HG02623 (cell line): ENCODE measurements around the gene RPS8.
"Not testable (repeated sequence)": the region's sequence is repeated elsewhere in the genome, so short reads cannot be mapped to it uniquely, and the experiment has no call there.

Experiments used
- ATAC-seq: cut with Tn5 transposase; IDR thresholded peaks from one replicate; pipeline ENCODE4 v1.9.1; 2021; ENCODE audit warnings: moderate library complexity; ENCODE audit not compliant: unreplicated experiment

Gene RPS8

DNA sequence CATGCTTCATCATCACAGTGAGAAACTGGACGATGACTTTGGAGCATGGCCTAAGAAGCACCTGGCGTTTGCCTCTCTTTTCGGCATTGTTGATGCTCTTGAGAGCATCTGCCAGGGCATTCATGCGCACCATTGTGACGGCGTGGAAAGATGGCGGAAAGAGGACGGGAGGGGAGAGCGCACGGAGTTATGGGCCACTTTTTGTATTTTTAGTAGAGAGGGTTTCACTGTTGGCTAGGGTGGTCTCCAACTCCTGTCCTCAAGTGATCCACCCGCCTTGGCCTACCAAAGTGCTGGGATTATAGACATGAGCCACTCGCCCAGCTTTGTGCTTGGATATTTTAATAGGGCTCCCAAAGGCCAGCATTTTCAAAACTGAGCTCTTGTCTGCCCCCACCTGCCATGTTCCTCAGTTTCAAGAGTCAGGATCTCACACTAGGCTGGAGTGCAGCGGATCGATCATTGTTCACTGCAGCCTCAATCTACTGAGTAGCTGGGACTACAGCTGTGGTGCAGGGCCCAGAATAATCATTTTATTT, 5.3 kb downstream of the RPS8 start:
- no peak for ATAC-seq

DNA sequence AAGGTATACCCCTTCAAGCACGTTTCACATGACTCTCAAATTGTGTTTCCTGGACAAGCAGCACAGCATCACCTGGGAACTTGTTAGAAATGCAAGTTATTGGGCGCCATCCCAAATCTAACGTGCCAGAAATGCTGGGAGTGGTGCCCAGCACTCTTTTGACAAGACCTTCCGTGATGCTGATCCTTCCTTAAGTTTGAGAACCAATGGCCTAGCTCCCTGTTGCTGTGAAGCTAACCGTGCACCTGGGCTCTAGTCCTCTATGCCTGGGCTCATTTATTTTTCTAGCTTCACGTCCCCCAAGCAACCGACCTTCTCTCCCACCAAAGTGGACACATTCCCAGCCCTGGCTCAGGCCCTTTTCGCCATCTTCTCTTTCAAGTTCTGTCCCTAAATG, 8.4 kb downstream of the RPS8 start:
- no peak for ATAC-seq

DNA sequence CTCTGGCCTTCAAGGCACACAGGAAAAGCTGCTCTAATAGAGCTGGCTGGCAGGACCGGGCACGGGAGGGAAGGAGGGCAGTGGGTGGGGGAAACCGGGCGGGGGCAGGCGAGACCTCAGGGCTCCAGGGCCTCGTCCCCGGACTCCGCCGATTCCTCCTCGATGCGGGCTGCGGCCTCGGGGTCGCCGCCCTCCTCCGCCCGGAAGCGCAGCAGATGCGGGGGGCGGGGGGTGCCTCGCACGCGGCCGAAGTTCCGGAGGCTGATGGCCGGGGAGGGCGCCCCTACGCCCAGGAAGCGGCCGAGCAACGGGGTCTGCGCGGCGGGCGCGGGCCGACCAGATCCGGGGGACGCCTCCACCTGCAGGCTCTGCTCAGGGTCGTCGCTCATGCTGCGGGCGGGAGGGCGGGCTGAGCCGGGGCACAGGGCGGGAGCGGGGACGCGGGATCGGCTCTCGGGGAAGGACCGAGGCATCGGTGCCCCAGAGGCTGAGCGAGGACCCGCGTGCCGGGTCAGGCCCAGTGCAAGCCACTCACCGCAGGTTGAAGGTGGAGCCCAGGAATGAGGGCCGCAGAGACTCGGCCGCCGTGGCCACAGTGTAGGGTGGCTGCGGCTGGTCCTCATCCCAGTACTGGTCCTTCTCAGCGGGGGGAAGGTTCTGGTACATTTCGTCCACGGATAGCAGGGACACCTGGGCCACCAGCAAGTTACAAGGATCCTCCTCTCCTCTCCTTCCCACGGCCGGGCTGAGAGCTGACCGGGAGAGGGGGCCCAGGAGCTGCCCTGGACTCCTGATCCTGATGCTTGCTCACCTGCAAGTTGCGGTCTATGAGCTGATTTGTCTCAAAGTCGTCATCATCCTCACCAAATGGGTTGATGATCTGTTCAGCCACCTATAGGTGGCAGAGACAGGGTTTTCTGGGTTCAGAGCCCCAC, 9.0 kb downstream of the RPS8 start:
- no peak for ATAC-seq

DNA sequence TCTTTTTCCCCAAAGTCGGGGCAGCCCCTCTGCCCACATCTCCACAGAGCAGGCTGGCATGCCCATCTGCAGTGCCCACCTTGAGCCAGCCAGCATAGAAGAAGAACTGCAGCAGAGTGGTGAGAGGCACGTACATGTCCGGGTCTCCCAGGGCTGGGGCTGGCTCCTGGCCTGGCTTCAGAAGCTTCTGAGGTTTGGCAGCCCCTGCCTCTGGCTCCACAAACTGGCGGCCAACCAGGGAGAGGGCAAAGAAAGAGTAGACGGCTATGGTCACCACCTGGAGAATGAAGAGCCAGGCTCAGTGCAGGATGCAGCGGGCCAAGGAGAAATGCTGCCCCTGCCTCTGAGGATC, 9.7 kb downstream of the RPS8 start:
- no peak for ATAC-seq

DNA sequence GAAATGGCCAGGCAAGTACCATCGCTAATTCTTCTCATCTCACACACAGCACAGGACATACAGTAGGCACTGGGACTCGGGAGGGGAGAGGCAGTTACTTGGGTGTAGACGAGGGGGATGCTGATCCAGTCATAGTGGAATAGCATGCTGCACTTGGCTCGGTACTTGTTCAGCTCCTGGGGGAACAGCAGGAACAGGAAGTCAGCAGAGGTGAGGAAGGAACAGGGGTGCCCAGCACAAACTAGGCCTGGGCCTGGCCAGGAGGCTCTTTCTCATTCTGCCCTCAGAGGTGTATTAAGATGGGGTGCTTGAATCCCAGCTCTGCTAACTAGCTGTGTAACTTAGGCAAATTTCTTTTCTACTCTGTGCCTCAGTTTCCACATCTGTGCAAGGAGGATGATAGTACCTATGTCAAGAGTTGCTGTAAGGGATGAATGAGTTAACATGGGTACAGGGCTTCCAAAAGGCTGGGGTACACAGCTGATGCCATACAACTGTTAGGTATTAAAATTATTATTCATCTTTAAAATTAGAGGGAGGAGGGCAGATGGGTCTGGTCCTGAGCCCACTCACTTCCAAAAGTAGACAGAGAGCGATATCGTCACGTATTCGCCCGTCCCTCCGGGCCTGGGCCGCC, 10.3 kb downstream of the RPS8 start:
- ATAC-seq = no peak

DNA sequence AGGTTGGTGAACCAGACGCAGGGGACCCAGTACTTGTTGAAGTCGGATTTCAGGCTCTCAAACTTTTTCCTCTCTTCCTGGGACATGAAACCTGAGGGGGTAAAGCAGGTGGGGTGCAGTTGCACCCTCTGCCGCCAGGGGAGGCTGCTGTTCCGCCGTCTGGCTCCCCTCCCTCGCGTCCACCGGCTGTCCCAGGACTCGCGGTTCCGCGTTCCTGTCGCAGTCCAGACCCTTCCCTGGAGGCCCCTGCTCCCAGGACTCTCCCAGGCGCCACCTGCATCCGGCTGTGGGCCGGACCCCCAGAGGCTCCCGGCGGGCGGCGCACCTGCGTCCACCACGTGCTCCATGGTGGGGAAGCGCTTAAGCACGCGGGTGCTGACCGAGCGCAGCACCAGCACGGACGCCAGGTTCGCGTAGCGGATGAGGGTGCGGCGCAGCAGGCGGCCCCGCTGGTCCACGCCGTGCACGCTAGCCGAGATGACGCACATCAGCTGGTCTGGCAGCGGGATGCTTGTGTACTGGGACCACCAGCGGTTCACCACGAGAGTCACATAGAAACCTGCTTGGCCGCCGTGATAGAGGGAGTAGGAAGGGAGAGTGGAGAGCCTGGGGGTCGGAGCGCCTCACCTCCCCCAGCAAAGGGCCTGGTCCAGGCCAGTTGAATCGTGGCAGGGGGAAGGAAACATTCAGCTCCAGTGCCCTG, 10.9 kb downstream of the RPS8 start:
- ATAC-seq = no peak

DNA sequence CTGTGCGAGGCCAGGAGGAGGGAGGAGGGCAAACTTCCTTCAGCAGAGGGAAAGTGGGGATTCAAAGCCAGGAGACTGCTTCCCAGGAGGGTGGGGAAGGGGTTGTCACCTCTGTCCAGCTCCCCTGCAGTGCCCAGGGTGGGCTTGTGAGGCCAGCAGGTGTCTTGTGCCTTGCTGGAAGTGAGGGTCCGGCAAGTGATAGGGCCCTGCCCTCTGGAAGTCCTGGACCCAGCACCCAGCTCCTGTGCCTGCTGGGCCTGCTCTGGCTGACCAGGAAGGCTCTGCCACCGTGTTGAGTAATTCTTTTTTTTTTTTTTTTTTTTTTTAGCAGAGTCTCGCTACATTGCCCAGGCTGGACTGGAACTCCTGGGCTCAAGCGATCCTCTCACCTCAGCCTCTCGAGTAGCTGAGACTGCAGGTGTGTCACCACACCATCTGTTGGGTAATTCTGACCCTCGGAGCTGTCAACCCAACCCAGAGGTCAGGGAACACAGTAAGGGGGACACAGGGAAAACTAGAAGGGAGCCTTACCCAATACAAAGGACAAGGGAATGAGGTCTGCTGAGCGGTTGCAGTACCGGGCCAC, 11.6 kb downstream of the RPS8 start:
- no peak for ATAC-seq

DNA sequence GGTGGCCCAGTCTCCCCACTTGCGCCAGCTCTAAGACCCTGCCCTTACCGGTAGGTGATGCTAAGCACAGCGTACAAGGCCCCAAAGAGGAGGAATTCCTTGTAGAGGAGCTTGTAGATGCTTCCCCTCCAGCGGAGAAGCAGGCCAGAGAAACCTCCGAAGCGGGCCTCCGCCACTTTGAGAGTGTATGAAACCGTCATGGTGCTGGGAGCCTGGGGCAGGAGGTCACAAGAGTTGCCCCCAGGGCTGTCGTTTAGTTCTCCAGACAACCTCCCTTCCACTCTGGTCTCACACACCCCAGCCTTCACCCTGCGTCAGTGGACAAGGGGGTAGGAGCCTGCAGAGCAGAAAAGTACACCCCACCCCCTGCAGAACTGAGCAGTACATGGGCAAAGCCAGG, 12.2 kb downstream of the RPS8 start:
- ATAC-seq = no peak

DNA sequence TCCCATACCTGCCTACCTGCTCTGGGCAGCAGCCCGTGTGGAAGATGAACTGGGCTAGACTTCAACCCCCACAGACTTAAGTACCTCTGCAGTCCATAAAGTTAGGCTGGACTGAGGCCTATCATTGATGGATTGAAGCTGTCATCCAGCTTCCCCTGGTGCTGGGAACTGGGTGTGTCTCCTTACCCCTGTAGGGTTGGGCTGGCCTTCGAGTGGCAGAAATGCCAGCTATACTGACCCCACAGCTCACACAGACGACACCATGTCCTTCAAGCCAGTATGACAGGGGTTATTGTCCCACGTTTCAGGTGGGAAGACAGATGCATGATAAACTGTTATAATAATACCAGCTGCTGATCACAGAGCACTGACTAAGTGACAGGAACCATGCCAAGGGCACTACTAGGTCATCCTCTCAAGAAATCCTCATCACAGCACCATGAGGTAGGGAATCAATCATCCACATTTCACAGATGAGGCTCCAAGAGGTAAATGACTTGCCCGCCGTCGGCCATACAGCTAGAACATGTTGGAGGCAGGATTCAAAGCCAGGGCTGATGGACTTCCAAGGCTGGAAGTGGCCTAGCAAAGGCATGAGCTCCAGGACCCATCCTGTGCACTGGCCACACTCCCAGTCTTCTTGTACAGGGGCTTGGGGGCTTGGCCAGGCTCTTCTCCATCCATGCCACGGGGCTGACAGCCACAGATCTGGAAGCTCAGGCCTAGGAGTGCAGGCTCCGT, 12.9 kb downstream of the RPS8 start, which contains the start of gene BEST4:
BEST4 (minus strand) TSS at position 51 of the 741 bp plus-strand sequence. CDS start 465 bp downstream, outside the sequence.
- ATAC-seq = no peak

DNA sequence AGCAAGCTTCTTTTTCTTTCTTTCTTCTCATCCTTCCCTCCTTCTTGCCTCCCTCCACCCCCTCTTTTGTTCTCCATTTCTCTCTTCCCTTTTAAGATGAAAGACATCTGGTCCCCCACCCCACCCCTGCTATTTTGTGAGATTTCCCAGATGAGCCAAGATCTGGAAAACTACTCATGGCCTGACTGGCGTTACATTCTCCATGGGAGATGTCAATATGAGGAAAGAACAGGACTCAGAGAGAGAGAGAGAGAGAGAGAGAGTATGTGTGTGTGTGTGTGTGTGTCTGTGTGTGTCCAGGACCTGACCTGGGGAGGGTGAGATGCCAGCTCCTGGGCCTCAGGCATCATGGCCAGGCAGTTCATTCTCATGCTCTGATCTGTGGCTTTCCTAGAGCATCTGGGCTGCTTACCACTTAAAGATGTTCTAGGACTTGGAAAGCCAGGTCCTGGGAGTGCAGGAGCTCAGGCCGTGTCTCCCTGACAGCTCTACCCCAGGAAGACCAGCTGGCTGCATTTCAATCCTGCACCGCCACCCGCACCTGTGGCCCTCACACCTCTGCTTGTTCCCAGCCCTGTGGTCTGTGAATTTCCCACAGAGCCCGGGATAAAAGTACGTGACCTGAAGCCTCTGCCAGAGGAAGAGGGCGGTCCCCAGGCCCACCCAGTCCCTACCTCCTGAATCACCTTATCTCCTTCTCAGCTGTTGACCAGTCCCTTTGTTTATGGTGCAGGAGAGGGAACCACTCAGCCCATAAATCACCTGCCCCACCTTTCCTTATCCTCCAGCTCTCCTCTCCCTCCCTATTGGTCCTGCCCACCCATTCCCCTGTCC, 15.8 kb downstream of the RPS8 start:
- ATAC-seq = no peak

DNA sequence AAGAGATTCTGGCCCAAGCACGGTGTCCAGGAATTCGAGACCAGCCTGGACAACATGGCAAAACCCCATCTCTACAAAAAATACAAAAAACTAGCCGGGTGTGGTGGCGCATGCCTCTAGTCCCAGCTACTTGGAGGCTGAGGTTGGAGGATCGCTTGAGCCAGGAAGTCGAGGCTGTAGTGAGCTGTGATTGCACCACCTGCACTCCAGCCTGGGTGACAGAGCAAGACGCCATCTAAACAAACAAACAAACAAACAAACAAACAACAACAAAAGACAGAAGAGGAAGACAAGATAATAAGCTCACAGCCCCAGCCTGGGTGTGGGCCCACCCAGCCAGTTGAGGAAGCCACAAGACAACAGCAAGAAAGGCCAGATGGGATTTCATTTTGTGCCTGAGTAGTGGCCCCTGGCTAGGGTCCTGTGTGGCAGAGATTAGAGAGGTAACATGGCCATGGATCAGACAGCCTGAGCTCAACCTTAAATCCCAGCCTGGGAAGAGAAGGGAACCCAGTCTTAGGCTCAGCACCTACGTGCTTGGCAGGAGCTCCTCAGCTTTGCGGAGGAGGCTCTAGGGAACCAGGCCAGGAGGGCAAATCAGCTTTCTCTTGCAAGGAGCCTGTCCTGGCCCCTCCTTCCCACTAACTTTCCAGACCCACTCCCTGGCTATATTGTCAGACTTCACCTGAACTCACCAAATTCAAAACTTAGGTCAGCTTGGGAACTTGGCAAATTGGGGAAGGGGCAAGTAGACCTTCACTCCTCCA, 17.6 kb downstream of the RPS8 start:
- ATAC-seq = no peak

DNA sequence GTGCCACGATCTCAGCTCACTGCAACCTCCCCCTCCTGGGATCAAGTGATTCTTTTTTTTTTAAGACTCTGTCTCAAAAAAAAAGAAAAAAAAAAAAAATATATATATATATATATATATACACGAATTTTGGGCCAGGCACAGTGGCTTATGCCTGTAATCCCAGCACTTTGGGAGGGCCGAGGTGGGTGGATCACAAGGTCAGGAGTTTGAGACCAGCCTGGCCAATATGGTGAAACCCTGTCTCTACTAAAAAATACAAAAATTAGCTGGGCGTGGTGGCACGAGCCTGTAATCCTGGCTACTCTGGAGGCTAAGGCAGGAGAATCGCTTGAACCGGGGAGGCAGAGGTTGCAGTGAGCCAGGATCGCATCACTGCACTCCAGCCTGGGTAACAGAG, 22.5 kb downstream of the RPS8 start:
- not testable (repeated sequence) for ATAC-seq

DNA sequence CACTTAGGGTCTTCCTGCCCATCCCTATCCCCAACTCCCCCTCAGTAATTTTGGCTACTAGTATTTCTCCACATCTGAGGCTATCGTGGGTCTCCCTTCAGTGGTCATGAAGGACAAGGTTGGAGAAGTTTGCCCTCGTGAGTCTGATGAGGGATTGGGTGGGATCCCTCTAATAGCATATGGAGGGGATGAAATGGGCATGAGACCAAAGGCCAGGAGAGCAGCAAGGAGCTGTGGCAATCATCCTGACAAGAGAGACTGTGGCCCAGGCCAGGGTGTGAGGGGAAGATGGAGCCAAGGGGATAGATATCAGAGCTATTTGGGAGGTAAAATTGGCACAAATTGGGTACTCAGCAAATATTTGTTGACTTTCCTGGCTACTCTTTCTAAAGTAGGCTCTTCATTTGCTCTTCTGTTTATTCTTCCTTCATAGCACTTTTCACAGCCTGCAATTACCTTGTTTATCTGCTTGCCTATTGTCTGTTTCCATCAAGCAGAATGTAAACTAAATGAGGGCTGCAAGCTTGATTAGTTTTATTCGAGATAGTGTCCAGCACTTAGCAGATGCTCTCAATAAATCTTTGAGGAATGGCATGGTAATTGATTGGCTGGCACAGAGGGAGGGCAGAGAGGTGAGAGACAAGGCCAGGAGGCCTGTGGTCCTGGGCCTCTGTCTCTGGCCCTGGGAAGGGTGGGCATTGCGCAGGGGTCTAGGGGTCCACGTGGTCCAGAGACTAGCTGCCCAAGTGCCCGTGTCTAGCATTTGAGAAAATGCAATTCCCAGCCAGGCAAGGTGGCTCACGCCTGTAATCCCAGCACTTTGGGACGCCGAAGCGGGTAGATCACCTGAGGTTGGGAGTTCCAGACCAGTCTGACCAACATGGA, 23.4 kb downstream of the RPS8 start:
- ATAC-seq = no peak

DNA sequence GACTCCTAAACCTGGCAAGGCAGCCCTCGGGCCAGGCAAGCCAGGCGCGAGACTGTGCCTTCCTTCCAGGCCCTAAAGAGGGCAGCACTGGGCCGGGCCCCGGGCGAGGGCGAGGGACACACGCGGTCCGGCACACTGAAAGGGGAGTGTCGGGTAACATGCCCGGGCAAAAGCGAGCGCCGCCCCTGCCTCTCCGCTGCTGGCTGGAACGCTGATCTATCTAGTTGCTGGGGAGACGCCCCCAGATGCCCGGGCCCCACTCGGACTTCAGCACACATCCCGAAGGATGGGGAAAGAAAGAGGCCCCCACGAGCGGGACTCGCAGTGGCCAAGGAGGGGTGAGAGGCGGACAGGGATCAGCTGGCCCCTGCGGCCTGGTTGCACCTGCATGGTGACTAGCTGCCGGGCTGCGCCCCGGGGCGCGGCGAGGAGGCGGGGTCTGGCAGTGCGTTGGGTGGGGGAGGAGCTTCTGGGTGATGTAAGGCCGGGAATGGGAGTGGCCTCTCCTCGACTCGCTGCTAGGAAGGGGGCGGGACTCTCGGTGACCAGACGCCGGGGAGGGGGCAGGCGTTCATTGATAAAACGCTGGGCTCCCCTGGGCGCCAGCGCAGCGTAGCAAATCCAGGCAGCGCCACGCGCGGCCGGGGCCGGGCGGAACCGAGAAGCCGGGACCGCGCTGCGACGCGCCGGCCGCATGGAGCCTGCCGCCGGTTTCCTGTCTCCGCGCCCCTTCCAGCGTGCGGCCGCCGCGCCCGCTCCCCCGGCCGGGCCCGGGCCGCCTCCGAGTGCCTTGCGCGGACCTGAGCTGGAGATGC, 24.6 kb downstream of the RPS8 start, which contains the start of gene PLK3:
PLK3 (plus strand) TSS at position 608 of the 815 bp plus-strand sequence; CDS start at position 695, 87 bp downstream.
- ATAC-seq = peak; percentile 79

DNA sequence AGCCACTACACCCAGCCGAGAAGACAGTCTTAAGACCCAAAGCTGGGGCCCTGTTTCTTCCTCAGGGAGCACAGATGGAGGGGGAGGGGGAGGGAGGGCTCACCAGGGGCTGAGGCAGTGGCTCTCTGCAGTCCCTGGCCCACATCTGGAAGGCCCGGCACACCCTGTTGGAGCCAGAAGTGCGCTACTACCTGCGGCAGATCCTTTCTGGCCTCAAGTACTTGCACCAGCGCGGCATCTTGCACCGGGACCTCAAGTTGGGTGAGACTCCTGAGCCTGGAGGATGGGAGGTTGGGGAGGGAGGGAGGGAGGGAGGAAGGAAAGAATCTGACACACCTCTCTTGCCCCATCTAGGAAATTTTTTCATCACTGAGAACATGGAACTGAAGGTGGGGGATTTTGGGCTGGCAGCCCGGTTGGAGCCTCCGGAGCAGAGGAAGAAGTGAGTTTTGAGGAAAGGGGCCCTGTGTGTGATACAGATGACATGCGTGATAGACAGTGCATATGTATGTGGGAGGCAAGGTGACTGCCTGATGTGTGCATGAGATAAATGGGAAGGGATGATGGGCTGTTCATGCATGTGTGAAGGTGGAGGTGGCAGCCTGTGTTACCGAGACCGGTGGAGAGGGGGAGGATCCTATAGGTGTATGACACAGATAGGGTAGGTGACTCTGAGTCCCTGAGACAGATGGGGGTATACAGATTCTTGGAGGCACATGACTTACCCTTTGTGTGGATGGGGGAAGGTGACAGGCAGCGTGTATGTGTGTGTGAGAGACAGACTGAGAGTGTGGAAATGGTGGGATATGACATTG, 26.4 kb downstream of the RPS8 start:
- ATAC-seq = no peak
